Measurements from ENCODE around the gene GDPD1. TPM values are rescaled to one million over a fixed set of nuclear protein-coding genes. Genes with fewer than 3 reads are reported as not detected.
A peak's percentile ranks its signal among the peaks of the same experiment; 100 is the strongest.
"Not testable (repeated sequence)": the region's sequence is repeated elsewhere in the genome, so short reads cannot be mapped to it uniquely, and the experiment has no call there.

GDPD1 gene
- total RNA-seq, 1 experiment from 2014 or later = 6.2 TPM

DNA sequence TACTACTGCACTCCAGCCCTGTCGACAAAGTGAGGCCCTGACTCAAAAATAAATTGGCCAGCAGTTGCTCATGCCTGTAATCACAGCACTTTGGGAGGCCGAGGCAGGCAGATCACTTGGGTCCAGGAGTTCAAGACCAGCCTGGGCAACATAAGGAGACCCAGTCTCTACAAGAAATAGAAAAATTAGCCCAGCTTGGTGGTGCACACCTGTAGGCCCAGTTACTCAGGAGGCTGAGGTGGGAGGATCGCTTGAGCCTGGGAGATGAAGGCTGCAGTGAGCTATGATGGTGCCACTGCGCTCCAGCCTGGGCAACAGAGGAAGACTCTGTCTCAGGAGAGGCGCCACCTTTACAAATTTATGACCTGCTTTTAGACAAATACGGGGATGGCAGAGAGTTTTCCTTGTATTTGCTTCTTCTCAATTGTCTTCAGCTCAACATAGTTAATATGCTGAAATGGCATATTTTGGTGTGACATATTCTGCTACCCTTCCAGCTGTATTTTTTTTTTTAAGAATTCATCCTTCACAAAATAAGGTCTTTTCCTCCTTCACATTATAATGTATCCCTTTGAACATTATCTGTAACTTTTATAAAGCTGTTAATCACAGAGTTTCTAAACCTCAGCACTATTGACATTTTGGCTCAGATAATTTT is 90.1 kb downstream of the GDPD1 start:
- no peak overlapping the region for H2AFZ ChIP-seq (ENCODE audit: low read length)

DNA sequence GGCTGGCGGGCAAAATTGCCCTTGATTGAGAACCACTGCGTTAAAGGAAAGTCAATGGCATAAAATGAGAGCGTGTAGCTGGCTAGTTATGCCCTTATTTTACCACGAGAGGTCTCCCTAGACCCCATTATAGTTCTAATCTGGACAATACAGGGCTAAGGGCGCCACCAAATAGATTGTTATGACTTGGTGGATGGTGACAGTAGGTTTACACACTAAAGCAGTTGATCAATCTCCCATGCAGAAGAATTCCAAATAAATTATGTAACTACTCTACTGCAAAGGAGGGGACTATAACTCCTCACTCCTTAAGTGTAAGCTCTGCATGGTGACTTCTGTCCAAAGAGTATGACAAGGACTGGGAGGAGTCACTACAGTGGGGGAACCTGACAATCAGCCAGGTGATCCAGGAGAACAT is 90.7 kb downstream of the GDPD1 start:
- Histone ChIP-seq H3K27ac (ENCODE audit: low read length) (no peak overlapping the region), H3K9me3 (ENCODE audit: low read length) (no peaks in the 10 kb centered on the region), H3K27me3 (ENCODE audit: low read length) (no peaks in the 10 kb centered on the region), H3K4me2 (ENCODE audit: low read depth, low read length, poor library complexity, severe bottlenecking) (no peak overlapping the region), H3K9me2 (replicated peaks; ENCODE audit: insufficient read depth, low read length) (no peaks in the 10 kb centered on the region), H2AFZ (ENCODE audit: low read length) (no peak overlapping the region), H3K36me3 (ENCODE audit: insufficient read depth, low read length) (no peaks in the 10 kb centered on the region), H3K4me1 (ENCODE audit: low read length) (no peaks in the 10 kb centered on the region), H3K79me2 (ENCODE audit: low read length) (no peaks in the 10 kb centered on the region), H3K9ac (ENCODE audit: low read length) (no peak overlapping the region), H3K4me3 (ENCODE audit: low read length) (no peak overlapping the region), H4K20me1 (ENCODE audit: insufficient read depth, low read depth, low read length) (no peaks in the 10 kb centered on the region)
- DNase-seq = peak; percentile 88

More for the DNA sequence above, 90.1 kb downstream of the GDPD1 start:
- Histone ChIP-seq H3K4me2 (ENCODE audit: low read depth, low read length, poor library complexity, severe bottlenecking) (no peak overlapping the region), H3K9me3 (ENCODE audit: low read length) (no peaks in the 10 kb centered on the region), H3K27ac (ENCODE audit: low read length) (no peak overlapping the region), H3K4me1 (ENCODE audit: low read length) (no peaks in the 10 kb centered on the region), H3K9me2 (replicated peaks; ENCODE audit: insufficient read depth, low read length) (no peaks in the 10 kb centered on the region), H3K79me2 (ENCODE audit: low read length) (no peaks in the 10 kb centered on the region), H3K9ac (ENCODE audit: low read length) (no peak overlapping the region), H3K4me3 (ENCODE audit: low read length) (no peak overlapping the region), H3K27me3 (ENCODE audit: low read length) (no peaks in the 10 kb centered on the region), H3K36me3 (ENCODE audit: insufficient read depth, low read length) (no peaks in the 10 kb centered on the region), H4K20me1 (ENCODE audit: insufficient read depth, low read depth, low read length) (no peaks in the 10 kb centered on the region)
- DNase-seq = no peak

DNA sequence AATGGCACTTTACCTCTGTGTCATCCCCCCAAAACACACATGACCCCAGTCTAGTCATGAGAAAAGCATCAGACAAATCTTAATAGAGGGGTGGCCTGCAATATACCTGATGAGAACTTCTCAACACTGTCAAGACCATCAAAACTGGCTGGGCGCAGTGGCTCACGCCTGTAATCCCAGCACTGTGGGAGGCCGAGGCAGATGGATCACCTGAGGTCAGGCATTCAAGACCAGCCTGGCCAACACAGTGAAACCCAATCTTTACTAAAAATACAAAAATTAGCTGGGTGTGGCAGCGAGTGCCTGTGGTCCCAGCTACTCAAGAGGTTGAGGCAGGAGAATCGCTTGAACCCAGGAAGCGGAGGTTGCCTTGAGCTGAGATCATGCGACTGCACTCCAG is 91.2 kb downstream of the GDPD1 start:
- H3K9ac ChIP-seq (ENCODE audit: low read length); H3K36me3 ChIP-seq (ENCODE audit: insufficient read depth, low read length); H3K4me1 ChIP-seq (ENCODE audit: low read length); H2AFZ ChIP-seq (ENCODE audit: low read length); H3K27ac ChIP-seq (ENCODE audit: low read length); H3K9me3 ChIP-seq (ENCODE audit: low read length); H3K9me2 ChIP-seq (replicated peaks; ENCODE audit: insufficient read depth, low read length); DNase-seq; H3K79me2 ChIP-seq (ENCODE audit: low read length); H3K27me3 ChIP-seq (ENCODE audit: low read length); H4K20me1 ChIP-seq (ENCODE audit: insufficient read depth, low read depth, low read length); H3K4me3 ChIP-seq (ENCODE audit: low read length); H3K4me2 ChIP-seq (ENCODE audit: low read depth, low read length, poor library complexity, severe bottlenecking): not testable (repeated sequence)

DNA sequence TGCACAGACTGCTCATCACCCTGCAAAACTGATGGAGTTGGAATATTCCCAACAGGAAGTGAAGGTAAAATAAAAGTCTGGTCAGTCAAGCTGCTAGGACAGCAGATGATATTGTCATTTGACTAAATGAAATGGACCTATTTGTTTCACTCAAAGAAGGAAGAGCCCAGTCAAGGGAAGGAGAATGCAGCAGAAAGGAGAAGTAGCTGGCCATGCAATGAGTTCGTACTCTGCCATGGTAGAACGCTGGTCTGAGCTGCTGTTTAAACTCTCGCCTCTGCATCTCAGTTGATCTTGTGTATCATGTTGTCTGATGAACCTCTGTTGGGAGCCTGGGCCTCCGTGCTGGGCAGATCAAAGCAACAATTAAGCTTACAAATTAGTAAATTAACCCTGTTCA is 95.6 kb downstream of the GDPD1 start:
- DNase-seq = no peak
- no peak overlapping the region for H3K27ac ChIP-seq (ENCODE audit: low read length)

More for the DNA sequence above, 95.6 kb downstream of the GDPD1 start:
- Histone ChIP-seq H3K9me2 (replicated peaks; ENCODE audit: insufficient read depth, low read length) (no peaks in the 10 kb centered on the region), H3K79me2 (ENCODE audit: low read length) (no peaks in the 10 kb centered on the region), H3K4me3 (ENCODE audit: low read length) (no peak overlapping the region), H3K4me2 (ENCODE audit: low read depth, low read length, poor library complexity, severe bottlenecking) (no peak overlapping the region), H3K4me1 (ENCODE audit: low read length) (no peaks in the 10 kb centered on the region), H4K20me1 (ENCODE audit: insufficient read depth, low read depth, low read length) (no peaks in the 10 kb centered on the region), H3K36me3 (ENCODE audit: insufficient read depth, low read length) (no peaks in the 10 kb centered on the region), H3K27me3 (ENCODE audit: low read length) (no peaks in the 10 kb centered on the region), H2AFZ (ENCODE audit: low read length) (no peak overlapping the region), H3K9me3 (ENCODE audit: low read length) (no peaks in the 10 kb centered on the region), H3K9ac (ENCODE audit: low read length) (no peak overlapping the region)

Small RNA genes lying within 50 kb of the gene (small RNA-seq; reads per million reads assigned to genes)
- not detected for gene RF00019
- not detected for gene SNRPGP17

Other genes with a start within 250 kb of the GDPD1 start
- 30.1 and 36.2 TPM in 2 replicates for gene TRIM37, start 113.6 kb upstream of the GDPD1 start, total RNA-seq (2014; rRNA removed; shearing (Covaris generic); ENCODE audit: low replicate concordance)
- gene SKA2, start 65.3 kb upstream of the GDPD1 start, total RNA-seq (2014; rRNA removed; shearing (Covaris generic); ENCODE audit: low replicate concordance) = 25.6 and 42.0 TPM in 2 replicates
- gene PRR11, start 64.8 kb upstream of the GDPD1 start, total RNA-seq (2014; rRNA removed; shearing (Covaris generic); ENCODE audit: low replicate concordance) = 11.6 and 15.2 TPM in 2 replicates
- gene SMG8, start 10.5 kb upstream of the GDPD1 start, total RNA-seq (2014; rRNA removed; shearing (Covaris generic); ENCODE audit: low replicate concordance) = 17.4 and 18.3 TPM in 2 replicates
- 3.5 and 6.1 TPM in 2 replicates for gene YPEL2, start 111.1 kb downstream of the GDPD1 start, total RNA-seq (2014; rRNA removed; shearing (Covaris generic); ENCODE audit: low replicate concordance)